Gastrocnemius medialis (tissue), 4 donors: ENCODE results near the gene NR2C1. TPM values are rescaled to one million over a fixed set of nuclear protein-coding genes. Genes with fewer than 3 reads are reported as not detected.

Source experiments
- ATAC-seq, 2 donors: fragments of 150-250 bp; one replicate each; pipeline ENCODE4 v1.9.1; 2016
- DNase-seq, 2 donors: peaks; one replicate each; pipeline ENCODE4 v3.0.0-alpha.2; 2019
- H3K27ac ChIP-seq, 4 donors: fragments of 200-600 bp; sonication (generic); 1 replicate in 1 of 4; 2 replicates in 3 of 4; pipeline ENCODE4 v1.5.1; 2016 to 2018; ENCODE audit warnings: mild to moderate bottlenecking in 2 of 4, moderate library complexity in 1 of 4
- H3K27me3 ChIP-seq, 3 donors: fragments of 200-600 bp; sonication (generic) in 2 of 3; 1 replicate in 1 of 3; 2 replicates in 2 of 3; pipeline versions ENCODE4 v1.5.1 to v1.6.0; 2016 to 2019; ENCODE audit warnings: mild to moderate bottlenecking in 1 of 3, moderate library complexity in 1 of 3
- H3K36me3 ChIP-seq, 2 donors: fragments of 200-600 bp; sonication (generic) in 1 of 2; one replicate each; pipeline ENCODE4 v1.5.1; 2017 to 2018
- H3K4me1 ChIP-seq, 2 donors: fragments of 200-600 bp; sonication (generic) in 1 of 2; one replicate each; pipeline ENCODE4 v1.5.1; 2016 to 2017; ENCODE audit warnings: mild to moderate bottlenecking in 2 of 2
- H3K4me3 ChIP-seq, 4 donors: fragments of 200-600 bp; sonication (generic) in 3 of 4; 1 replicate in 1 of 4; 2 replicates in 3 of 4; pipeline ENCODE4 v1.5.1; 2016 to 2019; ENCODE audit warnings: mild to moderate bottlenecking in 2 of 4
- H3K9me3 ChIP-seq, 3 donors: fragments of 200-600 bp; sonication (generic) in 2 of 3; 1 replicate in 1 of 3; 2 replicates in 2 of 3; pipeline ENCODE4 v1.5.1; 2016 to 2019
- POLR2A ChIP-seq, 2 donors: fragments of 450-650 bp; IDR thresholded peaks; one replicate each; pipeline ENCODE4 v1.6.1; 2017; ENCODE audit warnings: antibody characterized with exemption in 2 of 2, mild to moderate bottlenecking in 2 of 2, moderate library complexity in 2 of 2
- in situ Hi-C, 4 donors: fragments of 200-750 bp; cut with MboI; loops; one replicate each; pipeline versions ENCODE4 v1.15.0 to v1.8.0; 2017; ENCODE audit warnings: low sequenced_read_pairs in 4 of 4
- intact Hi-C: fragments of 100-400 bp; cut with DNase I; formaldehyde crosslinking; loops from one replicate; pipeline ENCODE4 v1.15.1; 2023; ENCODE audit warnings: low total_unique reads
- total RNA-seq, 4 donors: library from RNA; depleted of rRNA; stranded (reverse); fragments of >200 nt; gene quantifications; one replicate each; pipeline versions ENCODE4 v1.1.0 to v1.2.3, GENCODE V29; 2016
- TF ChIP-seq, protein P1 (sequence below), 5 experiments: fragments of 450-650 bp in 3 of 5; fragments of 200-600 bp in 2 of 5; sonication (generic) in 2 of 5; IDR thresholded peaks in 4 of 5; conservative IDR thresholded peaks in 1 of 5; 1 replicate in 4 of 5; 2 replicates in 1 of 5; pipeline ENCODE4 v1.5.1; 2016 to 2019; ENCODE audit warnings: antibody characterized with exemption in 5 of 5, mild to moderate bottlenecking in 3 of 5, moderate library complexity in 3 of 5

The NR2C1 gene
- total RNA-seq, 4 donors from 2014 or later: 16.2 to 48.8 (median 22.5) TPM

DNA sequence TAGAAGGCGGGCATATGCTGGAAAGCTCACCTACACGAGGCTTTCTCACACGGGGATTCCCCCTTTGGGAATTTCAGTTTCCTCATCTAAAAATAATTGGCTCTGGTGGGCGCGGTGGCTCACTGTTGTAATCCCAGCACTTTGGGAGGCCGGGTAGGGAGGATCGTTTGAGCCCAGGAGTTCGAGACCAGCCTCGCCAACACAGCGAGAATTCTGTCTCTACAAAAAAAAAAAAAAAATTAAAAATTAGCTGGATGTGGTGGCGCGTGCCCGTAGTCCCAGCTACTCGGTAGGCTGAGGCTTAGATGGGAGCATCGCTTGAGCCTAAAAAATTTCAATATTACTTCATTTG lies 69.5 kb downstream of the NR2C1 start:
- in situ Hi-C loops (no loop called here), intact Hi-C loops (loop anchor here (5.0 to 10.0 kb wide), 4 partner anchors 68 to 542 kb away; partner anchors contain the start of genes METAP2 and NR2C1)
- DNase-seq: no peak
- Histone ChIP-seq H3K4me1 (peaks cover 23 to 24% of the 10 kb centered on the region in 2 donors), H3K36me3 (peaks cover 0 to 13% of the 10 kb centered on the region in 2 donors), H3K9me3 (peaks cover 0 to 9% (median 0%) of the 10 kb centered on the region in 3 donors), H3K4me3 (peak overlapping the region; percentile 78 to 94 (median 80)), H3K27me3 (no peaks in the 10 kb centered on the region), H3K27ac (peak overlapping the region; percentile 79 to 89 (median 84))
- TF ChIP-seq, protein P1, sequence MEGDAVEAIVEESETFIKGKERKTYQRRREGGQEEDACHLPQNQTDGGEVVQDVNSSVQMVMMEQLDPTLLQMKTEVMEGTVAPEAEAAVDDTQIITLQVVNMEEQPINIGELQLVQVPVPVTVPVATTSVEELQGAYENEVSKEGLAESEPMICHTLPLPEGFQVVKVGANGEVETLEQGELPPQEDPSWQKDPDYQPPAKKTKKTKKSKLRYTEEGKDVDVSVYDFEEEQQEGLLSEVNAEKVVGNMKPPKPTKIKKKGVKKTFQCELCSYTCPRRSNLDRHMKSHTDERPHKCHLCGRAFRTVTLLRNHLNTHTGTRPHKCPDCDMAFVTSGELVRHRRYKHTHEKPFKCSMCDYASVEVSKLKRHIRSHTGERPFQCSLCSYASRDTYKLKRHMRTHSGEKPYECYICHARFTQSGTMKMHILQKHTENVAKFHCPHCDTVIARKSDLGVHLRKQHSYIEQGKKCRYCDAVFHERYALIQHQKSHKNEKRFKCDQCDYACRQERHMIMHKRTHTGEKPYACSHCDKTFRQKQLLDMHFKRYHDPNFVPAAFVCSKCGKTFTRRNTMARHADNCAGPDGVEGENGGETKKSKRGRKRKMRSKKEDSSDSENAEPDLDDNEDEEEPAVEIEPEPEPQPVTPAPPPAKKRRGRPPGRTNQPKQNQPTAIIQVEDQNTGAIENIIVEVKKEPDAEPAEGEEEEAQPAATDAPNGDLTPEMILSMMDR (IDR thresholded peaks at IDR 0.05 in 4 of 5, conservative IDR thresholded peaks at IDR 0.05 in 1 of 5): no peak
- TF ChIP-seq POLR2A (IDR thresholded peaks at IDR 0.05): no peak
- no peak for ATAC-seq

GRCh38 chr12:95003213-95003920 lies 70.1 kb downstream of the NR2C1 start, which contains the start of gene NDUFA12:
TSS of gene NDUFA12 (minus strand) at chr12:95003697. CDS start at chr12:95003680, 17 bp downstream.
- no peaks in the 10 kb centered on the region for H3K27me3 ChIP-seq
- TF ChIP-seq, protein P1 (IDR thresholded peaks at IDR 0.05 in 4 of 5, conservative IDR thresholded peaks at IDR 0.05 in 1 of 5): no peak
- TF ChIP-seq POLR2A (IDR thresholded peaks at IDR 0.05): peak; percentile 77 to 81
- peaks cover 28 to 30% of the 10 kb centered on the region in 2 donors for H3K4me1 ChIP-seq
- H3K9me3 ChIP-seq: peaks cover 0 to 8% (median 0%) of the 10 kb centered on the region in 3 donors
- peak within 1 kb of the TSS; percentile 79 to 89 (median 84) for H3K27ac ChIP-seq
- in situ Hi-C loops (no loop called here), intact Hi-C loops (loop anchor here (5.0 to 10.0 kb wide), 4 partner anchors 69 to 541 kb away; partner anchors contain the start of genes METAP2 and NR2C1)
- peaks cover 0 to 13% of the 10 kb centered on the region in 2 donors for H3K36me3 ChIP-seq
- peak within 1 kb of the TSS; percentile 78 to 94 (median 80) for H3K4me3 ChIP-seq
- DNase-seq (peak; percentile 91 to 93), ATAC-seq (peak; percentile 98 to 99)

DNA sequence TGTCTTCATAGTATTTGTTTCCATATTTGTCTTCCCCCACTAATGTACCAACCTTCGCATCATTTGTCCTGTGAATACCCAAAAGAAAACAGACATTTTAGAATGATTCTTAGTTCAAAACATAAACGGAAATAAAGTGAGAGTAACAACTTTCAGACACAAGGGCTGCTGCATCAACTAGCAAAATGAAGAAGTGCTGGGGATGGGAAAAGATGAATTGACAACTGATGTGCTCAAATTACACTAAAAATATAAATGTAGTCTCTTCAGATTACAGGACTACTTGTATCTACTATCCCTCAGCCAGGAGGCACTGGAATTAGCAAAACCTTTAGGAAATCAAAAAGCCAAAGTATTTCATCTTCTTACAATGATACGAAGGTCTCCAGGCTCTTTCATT lies 70.7 kb downstream of the NR2C1 start:
- ATAC-seq: no peak
- no peak for TF ChIP-seq POLR2A (IDR thresholded peaks at IDR 0.05)
- TF ChIP-seq, protein P1 (IDR thresholded peaks at IDR 0.05 in 4 of 5, conservative IDR thresholded peaks at IDR 0.05 in 1 of 5): no peak

DNA sequence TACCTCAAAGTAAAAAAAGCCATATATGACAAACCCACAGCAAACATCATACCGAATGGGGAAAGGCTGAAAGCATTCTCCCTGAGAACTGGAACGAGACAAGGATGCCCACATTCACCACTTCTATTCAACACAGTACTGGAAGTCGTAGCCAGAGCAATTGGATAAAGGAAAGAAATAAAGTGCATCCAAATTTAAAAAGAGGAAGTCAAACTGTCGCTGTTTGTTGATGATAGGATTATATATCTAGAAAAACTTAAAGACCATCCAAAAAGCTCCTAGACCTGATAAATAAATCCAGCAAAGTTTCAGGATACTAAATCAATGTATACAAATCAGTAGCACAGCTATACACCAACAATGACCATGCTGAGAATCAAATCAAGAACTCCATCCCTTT lies 75.1 kb downstream of the NR2C1 start:
- ATAC-seq (no peak), DNase-seq (no peak)
- Histone ChIP-seq H3K9me3 (no peaks in the 10 kb centered on the region), H3K36me3 (peaks cover 0 to 23% of the 10 kb centered on the region in 2 donors), H3K27me3 (no peaks in the 10 kb centered on the region), H3K4me3 (no peak overlapping the region), H3K27ac (no peak overlapping the region), H3K4me1 (peaks cover 29 to 30% of the 10 kb centered on the region in 2 donors)
- intact Hi-C loops: no loop called here
- in situ Hi-C loops: no loop called here
- TF ChIP-seq POLR2A (IDR thresholded peaks at IDR 0.05): no peak
- TF ChIP-seq, protein P1 (IDR thresholded peaks at IDR 0.05 in 4 of 5, conservative IDR thresholded peaks at IDR 0.05 in 1 of 5): no peak

More for the DNA sequence above, 70.7 kb downstream of the NR2C1 start:
- peak overlapping the region; percentile 78 to 94 (median 80) for H3K4me3 ChIP-seq
- peak overlapping the region; percentile 79 to 89 (median 84) for H3K27ac ChIP-seq
- H3K27me3 ChIP-seq: no peaks in the 10 kb centered on the region
- no peak for DNase-seq
- H3K36me3 ChIP-seq: peaks cover 0 to 13% of the 10 kb centered on the region in 2 donors
- intact Hi-C loops (loop anchor here (5.0 to 10.0 kb wide), 4 partner anchors 70 to 540 kb away; partner anchors contain the start of genes METAP2 and NR2C1), in situ Hi-C loops (no loop called here)
- peaks cover 33% of the 10 kb centered on the region in 2 donors for H3K4me1 ChIP-seq
- H3K9me3 ChIP-seq: peaks cover 0 to 2% (median 0%) of the 10 kb centered on the region in 3 donors
